Islet precursor cell (in vitro differentiated cells): Measurements from ENCODE around the gene KIFC3.
"Not testable (repeated sequence)": the region's sequence is repeated elsewhere in the genome, so short reads cannot be mapped to it uniquely, and the experiment has no call there.

Source experiments
- DNase-seq: peaks from one replicate; pipeline ENCODE4 v3.0.0-alpha.2; 2018

KIFC3 gene, protein sequence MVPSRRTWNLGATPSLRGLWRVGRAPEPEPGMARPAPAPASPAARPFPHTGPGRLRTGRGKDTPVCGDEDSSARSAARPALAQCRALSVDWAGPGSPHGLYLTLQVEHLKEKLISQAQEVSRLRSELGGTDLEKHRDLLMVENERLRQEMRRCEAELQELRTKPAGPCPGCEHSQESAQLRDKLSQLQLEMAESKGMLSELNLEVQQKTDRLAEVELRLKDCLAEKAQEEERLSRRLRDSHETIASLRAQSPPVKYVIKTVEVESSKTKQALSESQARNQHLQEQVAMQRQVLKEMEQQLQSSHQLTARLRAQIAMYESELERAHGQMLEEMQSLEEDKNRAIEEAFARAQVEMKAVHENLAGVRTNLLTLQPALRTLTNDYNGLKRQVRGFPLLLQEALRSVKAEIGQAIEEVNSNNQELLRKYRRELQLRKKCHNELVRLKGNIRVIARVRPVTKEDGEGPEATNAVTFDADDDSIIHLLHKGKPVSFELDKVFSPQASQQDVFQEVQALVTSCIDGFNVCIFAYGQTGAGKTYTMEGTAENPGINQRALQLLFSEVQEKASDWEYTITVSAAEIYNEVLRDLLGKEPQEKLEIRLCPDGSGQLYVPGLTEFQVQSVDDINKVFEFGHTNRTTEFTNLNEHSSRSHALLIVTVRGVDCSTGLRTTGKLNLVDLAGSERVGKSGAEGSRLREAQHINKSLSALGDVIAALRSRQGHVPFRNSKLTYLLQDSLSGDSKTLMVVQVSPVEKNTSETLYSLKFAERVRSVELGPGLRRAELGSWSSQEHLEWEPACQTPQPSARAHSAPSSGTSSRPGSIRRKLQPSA

GRCh38 chr16:57802341-57803133 is at the start of gene KIFC3:
Gene KIFC3, minus strand, starts transcription at chr16:57802491. Its CDS starts 4,248 bp downstream, at chr16:57798243.
- peak; percentile 86 for DNase-seq

GRCh38 chr16:57848181-57848580 is 45.9 kb upstream of the KIFC3 start:
- DNase-seq, result no peak

DNA sequence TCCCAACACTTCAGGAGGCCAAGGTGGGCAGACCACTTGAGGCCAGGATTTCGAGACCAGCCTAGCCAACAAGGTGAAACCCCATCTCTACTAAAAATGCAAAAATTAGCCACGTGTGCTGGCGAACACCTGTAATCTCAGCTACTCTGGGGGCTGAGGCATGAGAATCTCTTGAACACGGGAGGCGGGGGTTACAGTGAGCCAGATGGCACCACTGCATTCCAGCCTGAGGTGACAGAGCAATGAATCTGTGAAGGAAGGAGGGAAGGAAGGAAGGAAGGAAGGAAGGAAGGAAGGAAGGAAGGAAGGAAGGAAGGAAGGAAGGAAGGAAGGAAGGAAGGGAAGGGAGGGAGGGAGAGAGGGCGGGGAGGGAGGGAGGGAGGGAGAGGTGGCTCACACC is 44.6 kb upstream of the KIFC3 start:
- DNase-seq, result not testable (repeated sequence)

- DNase-seq, result peak; percentile 86
Measured at GRCh38 chr16:57846078-57846697, 43.9 kb upstream of the KIFC3 start.

- no peak for DNase-seq
Measured at GRCh38 chr16:57845115-57845514, 42.8 kb upstream of the KIFC3 start.

GRCh38 chr16:57844416-57845030 is 42.2 kb upstream of the KIFC3 start:
- peak; percentile 69 for DNase-seq

DNA sequence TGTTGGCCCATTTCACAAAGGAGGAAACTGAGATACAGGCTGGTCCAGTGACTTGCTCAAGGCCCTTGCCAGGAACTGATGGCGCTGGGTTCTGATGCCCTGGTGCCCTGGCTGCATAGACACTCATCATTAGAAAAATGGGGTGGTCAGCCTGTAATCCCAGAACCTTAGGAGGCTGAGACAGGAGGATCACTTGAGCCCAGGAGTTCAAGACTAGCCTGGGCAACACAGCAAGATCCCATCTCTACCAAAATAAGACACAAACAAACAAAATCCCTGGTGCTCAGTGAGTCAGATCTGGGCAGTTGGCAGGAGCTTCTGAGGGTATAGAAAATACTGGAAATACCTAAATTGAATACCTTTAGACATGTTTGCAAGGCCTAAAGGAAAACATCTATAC is 41.1 kb upstream of the KIFC3 start:
- DNase-seq, result no peak

DNA sequence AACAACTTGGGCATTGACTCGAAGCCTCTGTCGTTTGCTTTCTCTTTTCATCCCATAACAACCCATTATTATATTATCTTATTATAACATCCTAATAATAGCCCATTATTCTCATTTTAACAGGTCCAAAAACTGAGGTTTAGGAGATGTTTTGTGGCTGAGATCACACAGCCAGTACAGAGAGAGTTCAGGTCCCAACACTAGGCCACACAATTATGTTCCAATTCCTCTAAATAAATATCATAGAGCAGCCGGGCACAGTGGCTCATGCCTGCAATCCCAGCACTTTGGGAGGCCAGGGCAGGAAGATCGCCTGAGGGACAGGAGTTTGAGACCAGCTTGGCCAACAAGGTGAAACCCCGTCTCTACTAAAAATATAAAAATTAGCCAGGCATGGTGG is 40.3 kb upstream of the KIFC3 start:
- DNase-seq, result no peak

DNA sequence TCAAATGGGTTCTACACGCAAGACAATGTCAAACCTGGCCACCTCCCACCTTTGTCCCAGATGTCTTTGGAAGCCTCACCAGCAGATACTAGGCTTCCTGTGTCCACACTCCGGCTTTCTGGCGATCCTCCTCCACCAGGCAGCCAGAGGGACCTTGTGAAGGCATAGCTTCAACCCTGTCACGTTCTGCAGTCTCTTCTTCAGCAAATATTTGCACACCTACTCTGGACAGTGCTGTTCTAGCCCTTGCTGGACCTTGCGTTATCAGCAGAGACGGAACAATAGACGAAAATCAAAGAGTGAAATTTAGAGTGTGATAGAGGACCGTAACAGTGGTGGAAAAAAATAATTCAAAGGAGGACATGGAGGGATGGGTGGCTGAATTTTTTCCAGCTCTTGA is 38.5 kb upstream of the KIFC3 start:
- DNase-seq, result no peak

- no peak for DNase-seq
Measured at GRCh38 chr16:57838161-57838560, 35.9 kb upstream of the KIFC3 start.

DNA sequence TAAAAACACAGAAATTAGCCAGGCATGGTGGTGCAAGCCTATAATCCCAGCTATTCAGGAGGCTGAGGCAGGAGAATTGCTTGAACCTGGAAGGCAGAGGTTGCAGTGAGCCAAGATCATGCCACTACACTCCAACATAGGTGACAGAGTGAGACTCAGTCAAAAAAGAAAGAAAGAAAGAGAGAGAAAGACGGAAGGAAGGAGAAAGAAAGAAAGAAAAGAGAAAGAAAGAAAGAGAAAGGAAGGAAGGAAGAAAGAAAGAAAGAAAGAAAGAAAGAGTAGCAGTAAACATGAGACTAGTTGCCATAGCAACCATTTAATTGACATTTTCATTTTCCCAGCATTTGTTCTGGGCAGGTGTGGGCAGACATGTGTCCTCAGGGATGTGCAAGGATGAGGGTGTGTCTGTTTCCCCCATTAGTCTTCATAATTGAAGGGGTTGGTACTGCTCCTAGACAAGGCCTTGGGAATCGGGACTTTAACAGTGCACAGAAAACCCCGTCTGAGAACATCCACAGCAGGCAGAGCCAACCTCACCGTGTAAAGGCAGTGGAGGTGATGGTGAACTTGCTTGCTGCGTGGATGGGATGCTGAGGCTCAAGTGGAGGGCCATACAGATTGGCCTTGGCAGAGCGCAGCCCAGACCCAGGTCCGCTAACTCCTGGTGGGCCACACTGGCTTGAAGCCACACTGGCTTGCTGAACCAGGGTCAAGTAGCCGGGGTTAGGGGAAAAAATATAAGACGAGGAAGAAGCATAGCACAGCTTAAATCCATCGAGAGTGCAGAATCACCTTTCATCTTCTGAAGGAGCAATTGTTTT is 35.2 kb upstream of the KIFC3 start:
- DNase-seq, result no peak

GRCh38 chr16:57835439-57835838 is 33.1 kb upstream of the KIFC3 start:
- not testable (repeated sequence) for DNase-seq

DNA sequence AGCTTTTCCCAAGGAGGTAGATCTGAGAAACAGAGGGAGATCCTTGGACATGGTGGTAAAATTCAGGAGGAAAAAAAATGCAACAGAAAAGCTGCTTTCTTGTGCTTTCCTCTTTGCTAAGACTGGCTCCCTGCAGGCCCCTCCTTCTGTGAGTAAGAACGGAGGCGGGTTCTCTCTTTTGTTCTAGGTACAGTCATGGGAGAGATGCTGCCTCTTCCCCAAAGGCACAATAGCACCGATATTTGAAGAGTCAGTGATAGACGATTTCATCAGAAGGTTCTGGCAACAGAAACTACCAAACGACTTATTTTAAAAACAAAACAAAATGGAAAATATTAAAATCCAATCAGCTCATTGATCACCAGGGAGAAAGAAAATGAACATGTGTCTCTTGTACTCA is 32.6 kb upstream of the KIFC3 start:
- DNase-seq, result no peak

DNA sequence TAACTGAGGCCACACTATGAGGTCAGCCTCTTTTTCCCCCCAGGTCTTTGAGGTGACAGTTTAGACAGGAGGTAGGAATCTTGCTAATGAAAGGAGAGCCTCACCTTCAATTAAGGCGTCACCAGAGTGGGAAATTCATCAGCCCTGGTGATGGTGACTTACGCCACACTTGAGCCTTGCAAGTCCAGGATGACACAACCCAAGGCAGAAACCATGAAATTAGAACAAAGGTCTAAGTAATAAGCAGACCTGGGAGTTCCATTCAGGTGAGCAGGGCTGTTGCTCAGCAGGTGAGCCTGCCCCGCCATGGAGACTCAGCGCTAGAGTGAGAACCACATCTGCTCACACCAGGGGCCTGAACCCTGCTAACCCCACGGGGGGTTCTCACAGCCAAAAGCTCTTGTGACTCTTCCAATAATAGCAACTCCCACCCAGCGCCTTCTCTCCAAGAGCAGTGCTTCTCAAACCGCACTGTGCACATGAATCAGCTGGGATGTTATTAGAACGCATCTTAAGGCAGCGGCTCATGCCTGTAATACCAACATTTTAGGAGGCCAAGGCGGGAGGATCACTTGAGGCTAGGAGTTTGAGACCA is 28.7 kb upstream of the KIFC3 start:
- no peak for DNase-seq

DNA sequence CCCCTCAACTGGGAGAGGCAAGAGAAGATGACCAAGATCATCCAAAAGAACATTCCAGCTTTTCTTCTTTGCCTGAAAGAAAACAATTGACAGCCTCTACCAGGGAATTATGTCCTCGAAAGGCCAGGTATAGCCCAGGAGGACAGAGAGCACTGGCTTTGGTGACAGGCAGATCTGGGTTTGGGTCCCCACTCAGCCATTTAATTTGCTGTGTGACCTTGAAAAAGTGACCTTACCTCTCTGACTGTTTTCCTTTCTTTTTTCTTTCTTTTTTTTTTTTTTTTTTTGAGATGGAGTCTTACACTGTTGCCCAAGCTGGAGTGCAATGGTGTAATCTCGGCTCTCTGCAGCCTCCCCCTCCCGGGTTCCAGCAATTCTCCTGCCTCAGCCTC is 27.7 kb upstream of the KIFC3 start:
- no peak for DNase-seq

DNA sequence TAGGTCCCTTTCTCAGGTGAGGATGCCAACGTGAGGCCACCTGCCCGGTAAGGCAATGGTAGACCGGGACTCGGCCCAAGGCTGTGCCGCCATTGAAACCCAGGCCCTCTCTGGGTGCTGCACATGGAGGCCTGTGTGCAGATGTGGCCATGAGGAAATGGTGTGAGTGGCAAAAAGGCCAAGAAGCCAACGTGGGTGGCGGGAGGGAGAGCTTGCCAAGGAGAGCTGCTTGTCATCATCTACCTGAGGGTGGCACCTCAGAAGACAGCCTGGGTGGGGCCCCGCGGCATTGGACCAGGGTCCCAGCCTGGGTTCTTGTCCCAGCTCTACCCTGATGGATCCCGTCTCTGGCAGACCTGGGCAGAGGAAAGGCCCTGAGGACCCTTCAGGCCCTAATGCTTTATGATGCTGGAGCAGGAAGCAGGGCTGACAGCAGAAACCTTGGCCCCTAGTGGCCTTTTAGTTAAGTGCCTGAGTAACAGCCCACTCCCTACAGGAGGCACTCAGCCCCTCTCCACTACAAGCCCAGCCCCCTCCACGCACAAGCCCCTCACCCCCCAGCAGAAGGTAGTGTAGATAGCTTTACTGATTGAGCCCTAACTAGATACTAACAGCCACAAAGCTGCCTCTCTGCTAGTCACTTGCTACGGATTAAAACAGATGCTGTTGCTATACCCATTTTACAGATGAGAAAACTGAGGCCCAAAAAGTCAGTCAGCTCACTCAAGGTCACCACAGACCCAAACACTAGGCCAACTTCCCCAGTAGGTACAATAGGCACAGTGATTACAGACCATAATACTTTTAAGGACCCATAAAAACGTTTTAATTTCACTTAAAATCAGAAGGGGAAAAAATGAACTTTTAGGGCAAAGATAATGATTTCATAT is 26.2 kb upstream of the KIFC3 start:
- DNase-seq, result no peak

- DNase-seq, result no peak
Measured at GRCh38 chr16:57826706-57827625, 24.7 kb upstream of the KIFC3 start.

- no peak for DNase-seq
Measured at GRCh38 chr16:57826052-57826451, 23.8 kb upstream of the KIFC3 start.
